Upper lobe of left lung (tissue), 4 donors: ENCODE data around the gene PRKN.

Experiments used
- CTCF ChIP-seq, 6 experiments: fragments of 450-650 bp in 4 of 6; fragments of 200-600 bp in 2 of 6; sonication (generic) in 2 of 6; IDR thresholded peaks; one replicate each; pipeline ENCODE4 v1.5.1; 2016 to 2019; ENCODE audit warnings: antibody characterized with exemption in 6 of 6
- EP300 ChIP-seq, 4 donors: sonication (generic); formaldehyde crosslinking; IDR thresholded peaks; one replicate each; pipeline ENCODE4 v1.5.1; 2017; ENCODE audit warnings: antibody characterized with exemption in 4 of 4, control low read depth in 2 of 4
- POLR2A ChIP-seq, 4 donors: fragments of 450-650 bp; IDR thresholded peaks; one replicate each; pipeline ENCODE4 v1.5.1; 2016 to 2017; ENCODE audit warnings: antibody characterized with exemption in 4 of 4, mild to moderate bottlenecking in 2 of 4
- POLR2AphosphoS5 ChIP-seq, 2 donors: sonication (generic); formaldehyde crosslinking; IDR thresholded peaks; one replicate each; pipeline ENCODE4 v1.5.1; 2017; ENCODE audit warnings: antibody characterized with exemption in 2 of 2

- no peak for TF ChIP-seq CTCF (IDR thresholded peaks at IDR 0.05)
- no peak for TF ChIP-seq EP300 (IDR thresholded peaks at IDR 0.05)
- TF ChIP-seq POLR2A (IDR thresholded peaks at IDR 0.05) = no peak
- TF ChIP-seq POLR2AphosphoS5 (IDR thresholded peaks at IDR 0.05) = no peak
Observed at GRCh38 chr6:162245830-162246420, 481.6 kb downstream of the PRKN start.
